Measurements from ENCODE around the gene TRPV4. TPM values are rescaled to one million over a fixed set of nuclear protein-coding genes. Genes with fewer than 3 reads are reported as not detected.

Gene TRPV4
- total and polyA plus RNA-seq, 2 experiments from 2014 or later = 0.66 to 1.1 TPM

DNA sequence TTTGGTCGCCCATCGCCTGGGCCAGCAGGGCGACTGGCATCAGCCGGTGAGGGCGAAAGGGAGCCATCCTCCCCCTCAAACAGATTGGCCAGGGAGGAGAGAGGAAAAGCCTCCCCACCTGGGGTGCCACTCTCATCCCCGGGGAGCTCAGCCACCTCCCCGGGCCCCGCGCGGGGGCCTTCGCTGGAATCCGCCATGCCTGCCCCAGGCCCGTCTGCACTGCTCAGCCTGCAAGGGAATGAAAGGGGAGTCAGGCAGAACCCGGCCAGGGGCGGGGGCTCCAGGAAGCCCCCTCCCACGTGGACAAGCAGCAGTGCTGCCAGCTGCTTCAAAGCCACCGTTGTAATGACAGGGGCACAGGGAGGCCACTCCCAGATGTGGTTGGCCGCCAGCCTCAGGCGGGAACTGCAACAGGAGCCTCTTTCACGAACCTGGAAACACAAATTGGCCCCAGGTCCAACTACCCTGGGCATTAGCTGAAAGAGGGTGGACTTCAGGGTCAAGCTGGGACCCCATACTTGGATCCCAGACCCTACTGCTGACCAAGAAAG, 18.5 kb downstream of the TRPV4 start (continued):
- TF ChIP-seq, protein P1, sequence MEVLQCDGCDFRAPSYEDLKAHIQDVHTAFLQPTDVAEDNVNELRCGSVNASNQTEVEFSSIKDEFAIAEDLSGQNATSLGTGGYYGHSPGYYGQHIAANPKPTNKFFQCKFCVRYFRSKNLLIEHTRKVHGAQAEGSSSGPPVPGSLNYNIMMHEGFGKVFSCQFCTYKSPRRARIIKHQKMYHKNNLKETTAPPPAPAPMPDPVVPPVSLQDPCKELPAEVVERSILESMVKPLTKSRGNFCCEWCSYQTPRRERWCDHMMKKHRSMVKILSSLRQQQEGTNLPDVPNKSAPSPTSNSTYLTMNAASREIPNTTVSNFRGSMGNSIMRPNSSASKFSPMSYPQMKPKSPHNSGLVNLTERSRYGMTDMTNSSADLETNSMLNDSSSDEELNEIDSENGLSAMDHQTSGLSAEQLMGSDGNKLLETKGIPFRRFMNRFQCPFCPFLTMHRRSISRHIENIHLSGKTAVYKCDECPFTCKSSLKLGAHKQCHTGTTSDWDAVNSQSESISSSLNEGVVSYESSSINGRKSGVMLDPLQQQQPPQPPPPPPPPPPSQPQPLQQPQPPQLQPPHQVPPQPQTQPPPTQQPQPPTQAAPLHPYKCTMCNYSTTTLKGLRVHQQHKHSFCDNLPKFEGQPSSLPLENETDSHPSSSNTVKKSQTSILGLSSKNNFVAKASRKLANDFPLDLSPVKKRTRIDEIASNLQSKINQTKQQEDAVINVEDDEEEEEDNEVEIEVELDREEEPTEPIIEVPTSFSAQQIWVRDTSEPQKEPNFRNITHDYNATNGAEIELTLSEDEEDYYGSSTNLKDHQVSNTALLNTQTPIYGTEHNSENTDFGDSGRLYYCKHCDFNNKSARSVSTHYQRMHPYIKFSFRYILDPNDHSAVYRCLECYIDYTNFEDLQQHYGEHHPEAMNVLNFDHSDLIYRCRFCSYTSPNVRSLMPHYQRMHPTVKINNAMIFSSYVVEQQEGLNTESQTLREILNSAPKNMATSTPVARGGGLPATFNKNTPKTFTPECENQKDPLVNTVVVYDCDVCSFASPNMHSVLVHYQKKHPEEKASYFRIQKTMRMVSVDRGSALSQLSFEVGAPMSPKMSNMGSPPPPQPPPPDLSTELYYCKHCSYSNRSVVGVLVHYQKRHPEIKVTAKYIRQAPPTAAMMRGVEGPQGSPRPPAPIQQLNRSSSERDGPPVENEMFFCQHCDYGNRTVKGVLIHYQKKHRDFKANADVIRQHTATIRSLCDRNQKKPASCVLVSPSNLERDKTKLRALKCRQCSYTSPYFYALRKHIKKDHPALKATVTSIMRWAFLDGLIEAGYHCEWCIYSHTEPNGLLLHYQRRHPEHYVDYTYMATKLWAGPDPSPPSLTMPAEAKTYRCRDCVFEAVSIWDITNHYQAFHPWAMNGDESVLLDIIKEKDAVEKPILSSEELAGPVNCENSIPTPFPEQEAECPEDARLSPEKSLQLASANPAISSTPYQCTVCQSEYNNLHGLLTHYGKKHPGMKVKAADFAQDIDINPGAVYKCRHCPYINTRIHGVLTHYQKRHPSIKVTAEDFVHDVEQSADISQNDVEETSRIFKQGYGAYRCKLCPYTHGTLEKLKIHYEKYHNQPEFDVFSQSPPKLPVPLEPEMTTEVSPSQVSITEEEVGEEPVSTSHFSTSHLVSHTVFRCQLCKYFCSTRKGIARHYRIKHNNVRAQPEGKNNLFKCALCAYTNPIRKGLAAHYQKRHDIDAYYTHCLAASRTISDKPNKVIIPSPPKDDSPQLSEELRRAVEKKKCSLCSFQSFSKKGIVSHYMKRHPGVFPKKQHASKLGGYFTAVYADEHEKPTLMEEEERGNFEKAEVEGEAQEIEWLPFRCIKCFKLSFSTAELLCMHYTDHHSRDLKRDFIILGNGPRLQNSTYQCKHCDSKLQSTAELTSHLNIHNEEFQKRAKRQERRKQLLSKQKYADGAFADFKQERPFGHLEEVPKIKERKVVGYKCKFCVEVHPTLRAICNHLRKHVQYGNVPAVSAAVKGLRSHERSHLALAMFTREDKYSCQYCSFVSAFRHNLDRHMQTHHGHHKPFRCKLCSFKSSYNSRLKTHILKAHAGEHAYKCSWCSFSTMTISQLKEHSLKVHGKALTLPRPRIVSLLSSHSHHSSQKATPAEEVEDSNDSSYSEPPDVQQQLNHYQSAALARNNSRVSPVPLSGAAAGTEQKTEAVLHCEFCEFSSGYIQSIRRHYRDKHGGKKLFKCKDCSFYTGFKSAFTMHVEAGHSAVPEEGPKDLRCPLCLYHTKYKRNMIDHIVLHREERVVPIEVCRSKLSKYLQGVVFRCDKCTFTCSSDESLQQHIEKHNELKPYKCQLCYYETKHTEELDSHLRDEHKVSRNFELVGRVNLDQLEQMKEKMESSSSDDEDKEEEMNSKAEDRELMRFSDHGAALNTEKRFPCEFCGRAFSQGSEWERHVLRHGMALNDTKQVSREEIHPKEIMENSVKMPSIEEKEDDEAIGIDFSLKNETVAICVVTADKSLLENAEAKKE (CRISPR knock-in tag; IDR thresholded peaks at IDR 0.05) = no peak
- TF ChIP-seq STAT1 (IDR thresholded peaks at IDR 0.05; ENCODE audit: unreplicated experiment) = no peak

DNA sequence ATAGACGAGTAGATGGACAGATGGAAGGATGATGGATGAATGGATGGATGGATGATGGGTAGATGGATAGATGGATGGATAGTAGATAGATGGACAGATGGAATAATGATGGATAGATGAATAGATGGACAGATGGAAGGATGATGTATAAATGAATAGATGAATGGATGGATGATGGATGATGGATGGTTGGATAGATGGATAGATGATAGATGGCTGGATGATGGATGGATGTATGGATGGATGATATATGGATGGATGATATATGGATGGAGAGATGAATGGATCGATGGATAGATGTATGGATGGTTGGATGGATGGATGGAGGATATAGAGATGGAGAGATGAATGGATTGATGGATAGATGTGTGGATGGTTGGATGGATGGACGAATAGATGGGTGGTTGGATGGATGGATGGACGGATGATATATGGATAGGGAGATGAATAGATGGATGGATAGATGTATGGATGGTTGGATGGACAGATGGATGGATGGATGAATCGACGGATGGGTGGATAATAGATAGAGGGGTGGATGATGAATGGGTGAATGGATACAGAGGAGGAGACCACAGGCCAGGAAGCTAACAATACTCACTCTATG, 19.3 kb downstream of the TRPV4 start:
- Histone ChIP-seq H3K36me3 (ENCODE audit: insufficient read depth) (no peaks in the 10 kb centered on the region), H3K4me2 (no peak overlapping the region), H3K27ac (ENCODE audit: low read depth) (no peak overlapping the region), H3F3A (replicated peaks; ENCODE audit: low read depth) (no peaks in the 10 kb centered on the region), H4K20me1 (replicated peaks; ENCODE audit: insufficient read depth) (no peaks in the 10 kb centered on the region), H3K4me1 (ENCODE audit: insufficient read depth) (no peaks in the 10 kb centered on the region), H3K9me2 (ENCODE audit: insufficient read depth) (0 out of 2 replicates have a peak, but pooled peaks cover 7% of the 10 kb centered on the region), H3K79me2 (replicated peaks; ENCODE audit: insufficient read depth) (no peaks in the 10 kb centered on the region), H3K27me3 (ENCODE audit: insufficient read depth) (no peaks in the 10 kb centered on the region), H3K4me3 (no peak overlapping the region), H2AFZ (no peak overlapping the region)
- Mint-ChIP-seq H3K27me3 (ENCODE audit: insufficient read depth, low read depth, poor library complexity) (no peaks in the 10 kb centered on the region), H3K4me1 (no peaks in the 10 kb centered on the region), H3K9me3 (no peaks in the 10 kb centered on the region), H3K4me3 (no peak overlapping the region), H3K36me3 (ENCODE audit: low read depth) (no peaks in the 10 kb centered on the region), H3K27ac (no peak overlapping the region)
- no peak for DNase-seq (ENCODE audit: low spot score)
- no peak for ATAC-seq
- TF ChIP-seq, protein P2, sequence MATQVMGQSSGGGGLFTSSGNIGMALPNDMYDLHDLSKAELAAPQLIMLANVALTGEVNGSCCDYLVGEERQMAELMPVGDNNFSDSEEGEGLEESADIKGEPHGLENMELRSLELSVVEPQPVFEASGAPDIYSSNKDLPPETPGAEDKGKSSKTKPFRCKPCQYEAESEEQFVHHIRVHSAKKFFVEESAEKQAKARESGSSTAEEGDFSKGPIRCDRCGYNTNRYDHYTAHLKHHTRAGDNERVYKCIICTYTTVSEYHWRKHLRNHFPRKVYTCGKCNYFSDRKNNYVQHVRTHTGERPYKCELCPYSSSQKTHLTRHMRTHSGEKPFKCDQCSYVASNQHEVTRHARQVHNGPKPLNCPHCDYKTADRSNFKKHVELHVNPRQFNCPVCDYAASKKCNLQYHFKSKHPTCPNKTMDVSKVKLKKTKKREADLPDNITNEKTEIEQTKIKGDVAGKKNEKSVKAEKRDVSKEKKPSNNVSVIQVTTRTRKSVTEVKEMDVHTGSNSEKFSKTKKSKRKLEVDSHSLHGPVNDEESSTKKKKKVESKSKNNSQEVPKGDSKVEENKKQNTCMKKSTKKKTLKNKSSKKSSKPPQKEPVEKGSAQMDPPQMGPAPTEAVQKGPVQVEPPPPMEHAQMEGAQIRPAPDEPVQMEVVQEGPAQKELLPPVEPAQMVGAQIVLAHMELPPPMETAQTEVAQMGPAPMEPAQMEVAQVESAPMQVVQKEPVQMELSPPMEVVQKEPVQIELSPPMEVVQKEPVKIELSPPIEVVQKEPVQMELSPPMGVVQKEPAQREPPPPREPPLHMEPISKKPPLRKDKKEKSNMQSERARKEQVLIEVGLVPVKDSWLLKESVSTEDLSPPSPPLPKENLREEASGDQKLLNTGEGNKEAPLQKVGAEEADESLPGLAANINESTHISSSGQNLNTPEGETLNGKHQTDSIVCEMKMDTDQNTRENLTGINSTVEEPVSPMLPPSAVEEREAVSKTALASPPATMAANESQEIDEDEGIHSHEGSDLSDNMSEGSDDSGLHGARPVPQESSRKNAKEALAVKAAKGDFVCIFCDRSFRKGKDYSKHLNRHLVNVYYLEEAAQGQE (IDR thresholded peaks at IDR 0.05; ENCODE audit: unreplicated experiment) = no peak
- TF ChIP-seq NANOG (IDR thresholded peaks at IDR 0.05; ENCODE audit: borderline replicate concordance) (no peak), ZNF331 (CRISPR knock-in tag; IDR thresholded peaks at IDR 0.05; ENCODE audit: low read depth) (no peak), POLR2AphosphoS5 (IDR thresholded peaks at IDR 0.05; ENCODE audit: low read depth) (no peak), EZH2 (IDR thresholded peaks at IDR 0.05; ENCODE audit: low read depth, unreplicated experiment) (no peak), EZH2phosphoT487 (IDR thresholded peaks at IDR 0.05; ENCODE audit: unreplicated experiment) (no peak), JUNB (IDR thresholded peaks at IDR 0.05; ENCODE audit: unreplicated experiment) (no peak), ZNF114 (CRISPR knock-in tag; IDR thresholded peaks at IDR 0.05) (no peak)

Measured in GM23338 (cell line).